HL-60 (cell line): ENCODE measurements around the gene ABCB4.

ENCODE experiments used
- DNase-seq, 2 experiments: peaks; one replicate each; pipeline ENCODE4 v3.0.0-alpha.2; 2010 to 2020; ENCODE audit warnings: low read depth in 1 of 2, low spot score in 1 of 2
- H3K27ac ChIP-seq: fragments of 250-450 bp; sonication (Bioruptor Pico); replicated peaks from 2 replicates; pipeline ENCODE4 v1.5.1; 2020; ENCODE audit warnings: mild to moderate bottlenecking, moderate library complexity
- H3K27me3 ChIP-seq: fragments of 250-450 bp; sonication (Bioruptor Pico); 2 replicates; pipeline ENCODE4 v1.5.1; 2021; ENCODE audit warnings: mild to moderate bottlenecking, moderate library complexity; ENCODE audit not compliant: insufficient read depth, poor library complexity, severe bottlenecking
- H3K4me3 ChIP-seq: replicated peaks from 2 replicates; pipeline ENCODE4 v1.5.1; 2011; ENCODE audit warnings: mild to moderate bottlenecking, control low read depth, low read length; ENCODE audit not compliant: insufficient read depth
- CTCF ChIP-seq: IDR thresholded peaks from one replicate; pipeline ENCODE4 v1.5.1; 2011; ENCODE audit warnings: low read length, control low read depth, inconsistent platforms; ENCODE audit not compliant: insufficient read depth
- GABPA ChIP-seq: IDR thresholded peaks from 2 replicates; pipeline ENCODE4 v1.6.1; 2012; ENCODE audit warnings: low read depth
- POLR2AphosphoS5 ChIP-seq: IDR thresholded peaks from 2 replicates; pipeline ENCODE4 v1.6.1; 2012; ENCODE audit warnings: low read depth
- REST ChIP-seq: IDR thresholded peaks from 2 replicates; pipeline ENCODE4 v1.6.1; 2012; ENCODE audit warnings: low read depth; ENCODE audit not compliant: insufficient replicate concordance
- SPI1 ChIP-seq: IDR thresholded peaks from 2 replicates; pipeline ENCODE4 v1.6.1; 2012; ENCODE audit warnings: low read depth, mild to moderate bottlenecking, borderline replicate concordance

ABCB4 gene

GRCh38 chr7:87505122-87505521, 29.6 kb upstream of the ABCB4 start:
- no peak for DNase-seq
- no peak overlapping the region for H3K4me3 ChIP-seq
- H3K27me3 ChIP-seq: no peaks in the 10 kb centered on the region
- TF ChIP-seq CTCF (no peak), SPI1 (no peak), REST (no peak), GABPA (no peak), POLR2AphosphoS5 (no peak)
- no peak overlapping the region for H3K27ac ChIP-seq

- DNase-seq: no peak
- Histone ChIP-seq H3K4me3 (no peak overlapping the region), H3K27ac (no peak overlapping the region), H3K27me3 (no peaks in the 10 kb centered on the region)
- no peak for TF ChIP-seq POLR2AphosphoS5
- no peak for TF ChIP-seq GABPA
- no peak for TF ChIP-seq REST
- TF ChIP-seq CTCF: no peak
- no peak for TF ChIP-seq SPI1
Observed at GRCh38 chr7:87499494-87499893, 24.0 kb upstream of the ABCB4 start.

- TF ChIP-seq CTCF (no peak), GABPA (no peak), SPI1 (no peak), REST (no peak), POLR2AphosphoS5 (no peak)
- H3K27ac ChIP-seq: no peak overlapping the region
- no peak for DNase-seq
- H3K4me3 ChIP-seq: no peak overlapping the region
- H3K27me3 ChIP-seq: no peaks in the 10 kb centered on the region
Observed at GRCh38 chr7:87498893-87499292, 23.4 kb upstream of the ABCB4 start.
